HepG2 (cell line): Measurements from ENCODE around the gene SMC1B. TPM values are rescaled to one million over a fixed set of nuclear protein-coding genes. Genes with fewer than 3 reads are reported as not detected.

Experiments used
- CCDC6 ChIP-seq: sonication (generic); formaldehyde crosslinking; IDR thresholded peaks from 2 replicates; pipeline ENCODE4 v1.8.1; 2022; ENCODE audit warnings: mild to moderate bottlenecking, missing genetic modification reagents, moderate library complexity
- CENPT ChIP-seq: sonication (generic); formaldehyde crosslinking; IDR thresholded peaks from 2 replicates; pipeline ENCODE4 v1.8.0; 2022; ENCODE audit warnings: low read depth, mild to moderate bottlenecking, moderate library complexity, missing genetic modification reagents
- FOSL1 ChIP-seq: sonication (generic); formaldehyde crosslinking; IDR thresholded peaks from 2 replicates; pipeline ENCODE4 v1.9.0; 2021; ENCODE audit warnings: missing genetic modification reagents, borderline replicate concordance
- FOXP1 ChIP-seq, 2 experiments: fragments of 450-650 bp in 1 of 2; IDR thresholded peaks; 2 replicates each; pipeline ENCODE4 v1.6.1; 2017 to 2018; ENCODE audit warnings: antibody characterized with exemption in 1 of 2
- GABPB1 ChIP-seq: IDR thresholded peaks from 2 replicates; pipeline ENCODE4 v1.6.1; 2016; ENCODE audit warnings: mild to moderate bottlenecking, missing genetic modification reagents, moderate library complexity, missing compliant biosample characterization
- GFI1 ChIP-seq: sonication (generic); formaldehyde crosslinking; IDR thresholded peaks from 2 replicates; pipeline ENCODE4 v1.5.0; 2020; ENCODE audit warnings: missing genetic modification reagents, mild to moderate bottlenecking, borderline replicate concordance
- HHEX ChIP-seq: IDR thresholded peaks from 2 replicates; pipeline ENCODE4 v1.6.1; 2016; ENCODE audit warnings: control low read depth
- KDM1A ChIP-seq: IDR thresholded peaks from 2 replicates; pipeline ENCODE4 v1.6.1; 2016; ENCODE audit warnings: missing compliant biosample characterization
- MATR3 ChIP-seq: sonication (generic); formaldehyde crosslinking; IDR thresholded peaks from 2 replicates; pipeline ENCODE4 v1.4.0; 2020; ENCODE audit warnings: missing genetic modification reagents
- RBM39 ChIP-seq: fragments of 200-400 bp; formaldehyde crosslinking; IDR thresholded peaks from one replicate; pipeline ENCODE4 v1.6.1; 2018; ENCODE audit warnings: antibody characterized with exemption, mild to moderate bottlenecking, low read depth, low read length; ENCODE audit not compliant: poor library complexity, severe bottlenecking
- RELA ChIP-seq: sonication (generic); formaldehyde crosslinking; IDR thresholded peaks from 2 replicates; pipeline ENCODE4 v1.4.0; 2020; ENCODE audit warnings: missing genetic modification reagents
- REPIN1 ChIP-seq: sonication (generic); formaldehyde crosslinking; IDR thresholded peaks from 2 replicates; pipeline ENCODE4 v1.8.0; 2022; ENCODE audit warnings: missing genetic modification reagents, low read depth, mild to moderate bottlenecking, borderline replicate concordance
- REST ChIP-seq, 2 experiments: IDR thresholded peaks; 2 replicates each; pipeline ENCODE4 v1.6.1; 2011 to 2012; ENCODE audit warnings: low read length in 2 of 2, borderline replicate concordance in 1 of 2, low read depth in 1 of 2, mild to moderate bottlenecking in 1 of 2, moderate library complexity in 1 of 2
- SNAI1 ChIP-seq: sonication (generic); formaldehyde crosslinking; IDR thresholded peaks from 2 replicates; pipeline ENCODE4 v1.5.0; 2020; ENCODE audit warnings: mild to moderate bottlenecking, missing genetic modification reagents, borderline replicate concordance
- SP5 ChIP-seq: IDR thresholded peaks from 2 replicates; pipeline ENCODE4 v1.6.1; 2016; ENCODE audit warnings: low read depth, borderline replicate concordance
- XBP1 ChIP-seq: sonication (generic); formaldehyde crosslinking; IDR thresholded peaks from 2 replicates; pipeline ENCODE4 v1.5.0; 2020; ENCODE audit warnings: missing genetic modification reagents
- ZBTB43 ChIP-seq: sonication (generic); formaldehyde crosslinking; conservative IDR thresholded peaks from 2 replicates; pipeline ENCODE4 v1.4.0; 2020; ENCODE audit warnings: missing genetic modification reagents
- ZGPAT ChIP-seq: IDR thresholded peaks from 2 replicates; pipeline ENCODE4 v1.6.1; 2016; ENCODE audit warnings: mild to moderate bottlenecking
- ZNF33B ChIP-seq: sonication (generic); formaldehyde crosslinking; IDR thresholded peaks from 2 replicates; pipeline ENCODE4 v1.5.1; 2020; ENCODE audit warnings: mild to moderate bottlenecking, missing genetic modification reagents
- ZNF350 ChIP-seq: sonication (generic); formaldehyde crosslinking; IDR thresholded peaks from 2 replicates; pipeline ENCODE4 v1.4.0; 2020; ENCODE audit warnings: mild to moderate bottlenecking, low read depth, missing genetic modification reagents, borderline replicate concordance
- ZNF501 ChIP-seq: sonication (generic); formaldehyde crosslinking; IDR thresholded peaks from 2 replicates; pipeline ENCODE4 v1.5.1; 2020; ENCODE audit warnings: mild to moderate bottlenecking, moderate library complexity, missing genetic modification reagents
- ZNF775 ChIP-seq: sonication (generic); formaldehyde crosslinking; IDR thresholded peaks from 2 replicates; pipeline ENCODE4 v1.4.0; 2020; ENCODE audit warnings: missing genetic modification reagents, mild to moderate bottlenecking, moderate library complexity, borderline replicate concordance
- ZNF776 ChIP-seq: sonication (generic); formaldehyde crosslinking; IDR thresholded peaks from 2 replicates; pipeline ENCODE4 v1.4.0; 2020; ENCODE audit warnings: mild to moderate bottlenecking, missing genetic modification reagents
- ZNF780A ChIP-seq: sonication (generic); formaldehyde crosslinking; IDR thresholded peaks from 2 replicates; pipeline ENCODE4 v1.8.0; 2022; ENCODE audit warnings: mild to moderate bottlenecking, missing genetic modification reagents, moderate library complexity
- polyA plus RNA-seq, 8 experiments: library from polyadenylated mRNA; depleted of rRNA in 3 of 8; stranded (reverse) in 7 of 8; unstranded in 1 of 8; fragments of >200 nt; fragmentation: Illumina TruSeq in 4 of 8; extraction: Trizol in 4 of 8; gene quantifications; 2 replicates each; pipeline versions ENCODE4 v1.2.1 to v1.2.3, GENCODE V29; 2011 to 2016; ENCODE audit warnings: low read depth in 4 of 8, missing spikeins in 1 of 8, mixed read lengths in 1 of 8; ENCODE audit not compliant: insufficient read depth in 1 of 8
- total RNA-seq, 5 experiments: library from RNA; depleted of rRNA; stranded (reverse); fragments of >200 nt; fragmentation: Illumina TruSeq; extraction: Trizol; gene quantifications; 2 replicates each; pipeline ENCODE4 v1.2.3, GENCODE V29; 2016; ENCODE audit warnings: low read depth in 1 of 5

SMC1B gene
- total and polyA plus RNA-seq, 2 of the 13 experiments (the other 11 are each of a cell fraction or from before 2014, with no cell fraction given), result not detected

- TF ChIP-seq ZGPAT (CRISPR knock-in tag), result peak; percentile 73
- peak; percentile 46 for TF ChIP-seq RBM39
- no peak for TF ChIP-seq XBP1 (CRISPR knock-in tag)
- no peak for TF ChIP-seq ZNF350 (CRISPR knock-in tag)
- TF ChIP-seq ZNF775 (CRISPR knock-in tag), result no peak
- TF ChIP-seq MATR3 (CRISPR knock-in tag), result no peak
- 0 out of 2 replicates have a peak, but pooled peaks have one; percentile 29 for TF ChIP-seq SNAI1 (CRISPR knock-in tag)
- no peak for TF ChIP-seq KDM1A (CRISPR knock-in tag)
- no peak for TF ChIP-seq CENPT
- peak; percentile 80; the same call in 1 of the 2 replicates for TF ChIP-seq REPIN1 (CRISPR knock-in tag)
- TF ChIP-seq GABPB1 (CRISPR knock-in tag), result peak; percentile 92
- no peak for TF ChIP-seq ZNF33B (CRISPR knock-in tag)
- TF ChIP-seq CCDC6 (CRISPR knock-in tag), result peak; percentile 79; the same call in 1 of the 2 replicates
- peak; percentile 64; the same call in 1 of the 2 replicates for TF ChIP-seq GFI1 (CRISPR knock-in tag)
- TF ChIP-seq ZNF501 (CRISPR knock-in tag), result no peak
- TF ChIP-seq REST (IDR thresholded peaks at IDR 0.05; ENCODE audit: borderline replicate concordance in 1 of 2, low read depth in 1 of 2, low read length in 2 of 2), result 0 out of 4 replicates have a peak, but pooled peaks of 1 of the 2 experiments have one; percentile 37
- TF ChIP-seq ZNF776 (CRISPR knock-in tag), result peak; percentile 93; the same call in 1 of the 2 replicates
- no peak for TF ChIP-seq RELA (CRISPR knock-in tag)
- peak; percentile 67; the same call in 1 of the 2 replicates for TF ChIP-seq ZBTB43
- TF ChIP-seq FOSL1 (CRISPR knock-in tag), result no peak
- no peak; the same call in 1 of the 2 replicates for TF ChIP-seq ZNF780A (CRISPR knock-in tag)
- TF ChIP-seq FOXP1 (IDR thresholded peaks at IDR 0.05), result no peak
- TF ChIP-seq FOXP1 (CRISPR knock-in tag; IDR thresholded peaks at IDR 0.05), result no peak
- peak; percentile 59 for TF ChIP-seq SP5 (CRISPR knock-in tag)
- TF ChIP-seq HHEX (CRISPR knock-in tag), result no peak
These were observed 103.8 kb downstream of the SMC1B start, which contains the start of gene FAM118A (continued) for GRCh38 chr22:45309422-45310227.
